Measurements from ENCODE around the gene CDH23. TPM values are rescaled to one million over a fixed set of nuclear protein-coding genes. Genes with fewer than 3 reads are reported as not detected.

The CDH23 gene
- total and polyA plus RNA-seq, 10 of the 15 experiments (the other 5 are each of a cell fraction or from before 2014, with no cell fraction given), result 0.09 to 0.40 (median 0.15) TPM; not detected in 1

GRCh38 chr10:71550628-71551027 is 153.9 kb downstream of the CDH23 start:
- Histone ChIP-seq H3K4me1 (ENCODE audit: control insufficient read depth, insufficient read depth, low read length) (no peaks in the 10 kb centered on the region), H3K9ac (ENCODE audit: control insufficient read depth, insufficient read depth, low read length) (no peak overlapping the region), H4K20me1 (ENCODE audit: control insufficient read depth, insufficient read depth) (no peaks in the 10 kb centered on the region), H3K79me2 (ENCODE audit: control insufficient read depth, insufficient read depth, low read length) (no peaks in the 10 kb centered on the region), H3K4me2 (ENCODE audit: control insufficient read depth, insufficient read depth) (no peak overlapping the region), H3K27ac (ENCODE audit: control insufficient read depth, insufficient read depth) (no peak overlapping the region), H2AFZ (ENCODE audit: control insufficient read depth, low read depth, low read length) (no peak overlapping the region), H3K4me3 (no peak overlapping the region), H3K36me3 (ENCODE audit: control insufficient read depth in 2 of 2, insufficient read depth in 2 of 2, low read length in 1 of 2) (no peaks in the 10 kb centered on the region), H3K27me3 (replicated peaks in 1 of 2; ENCODE audit: control insufficient read depth in 2 of 2, insufficient read depth in 2 of 2, low read length in 1 of 2) (peaks cover 0 to 3% of the 10 kb centered on the region in 2 experiments; a peak in 2 of 4 replicates), H3K9me3 (replicated peaks; ENCODE audit: control insufficient read depth, insufficient read depth, low read length) (no peaks in the 10 kb centered on the region)
- TF ChIP-seq SREBF1 (IDR thresholded peaks at IDR 0.05; ENCODE audit: low read length), result no peak
- TF ChIP-seq, protein P1, sequence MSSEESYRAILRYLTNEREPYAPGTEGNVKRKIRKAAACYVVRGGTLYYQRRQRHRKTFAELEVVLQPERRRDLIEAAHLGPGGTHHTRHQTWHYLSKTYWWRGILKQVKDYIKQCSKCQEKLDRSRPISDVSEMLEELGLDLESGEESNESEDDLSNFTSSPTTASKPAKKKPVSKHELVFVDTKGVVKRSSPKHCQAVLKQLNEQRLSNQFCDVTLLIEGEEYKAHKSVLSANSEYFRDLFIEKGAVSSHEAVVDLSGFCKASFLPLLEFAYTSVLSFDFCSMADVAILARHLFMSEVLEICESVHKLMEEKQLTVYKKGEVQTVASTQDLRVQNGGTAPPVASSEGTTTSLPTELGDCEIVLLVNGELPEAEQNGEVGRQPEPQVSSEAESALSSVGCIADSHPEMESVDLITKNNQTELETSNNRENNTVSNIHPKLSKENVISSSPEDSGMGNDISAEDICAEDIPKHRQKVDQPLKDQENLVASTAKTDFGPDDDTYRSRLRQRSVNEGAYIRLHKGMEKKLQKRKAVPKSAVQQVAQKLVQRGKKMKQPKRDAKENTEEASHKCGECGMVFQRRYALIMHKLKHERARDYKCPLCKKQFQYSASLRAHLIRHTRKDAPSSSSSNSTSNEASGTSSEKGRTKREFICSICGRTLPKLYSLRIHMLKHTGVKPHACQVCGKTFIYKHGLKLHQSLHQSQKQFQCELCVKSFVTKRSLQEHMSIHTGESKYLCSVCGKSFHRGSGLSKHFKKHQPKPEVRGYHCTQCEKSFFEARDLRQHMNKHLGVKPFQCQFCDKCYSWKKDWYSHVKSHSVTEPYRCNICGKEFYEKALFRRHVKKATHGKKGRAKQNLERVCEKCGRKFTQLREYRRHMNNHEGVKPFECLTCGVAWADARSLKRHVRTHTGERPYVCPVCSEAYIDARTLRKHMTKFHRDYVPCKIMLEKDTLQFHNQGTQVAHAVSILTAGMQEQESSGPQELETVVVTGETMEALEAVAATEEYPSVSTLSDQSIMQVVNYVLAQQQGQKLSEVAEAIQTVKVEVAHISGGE (CRISPR knock-in tag; IDR thresholded peaks at IDR 0.05), result no peak
- TF ChIP-seq ZSCAN29 (IDR thresholded peaks at IDR 0.05), result no peak
- no peak for TF ChIP-seq SRF (IDR thresholded peaks at IDR 0.05; ENCODE audit: low read depth in 2 of 2, low read length in 2 of 2)
- TF ChIP-seq BMI1 (IDR thresholded peaks at IDR 0.05; ENCODE audit: borderline replicate concordance), result no peak
- TF ChIP-seq, protein P2, sequence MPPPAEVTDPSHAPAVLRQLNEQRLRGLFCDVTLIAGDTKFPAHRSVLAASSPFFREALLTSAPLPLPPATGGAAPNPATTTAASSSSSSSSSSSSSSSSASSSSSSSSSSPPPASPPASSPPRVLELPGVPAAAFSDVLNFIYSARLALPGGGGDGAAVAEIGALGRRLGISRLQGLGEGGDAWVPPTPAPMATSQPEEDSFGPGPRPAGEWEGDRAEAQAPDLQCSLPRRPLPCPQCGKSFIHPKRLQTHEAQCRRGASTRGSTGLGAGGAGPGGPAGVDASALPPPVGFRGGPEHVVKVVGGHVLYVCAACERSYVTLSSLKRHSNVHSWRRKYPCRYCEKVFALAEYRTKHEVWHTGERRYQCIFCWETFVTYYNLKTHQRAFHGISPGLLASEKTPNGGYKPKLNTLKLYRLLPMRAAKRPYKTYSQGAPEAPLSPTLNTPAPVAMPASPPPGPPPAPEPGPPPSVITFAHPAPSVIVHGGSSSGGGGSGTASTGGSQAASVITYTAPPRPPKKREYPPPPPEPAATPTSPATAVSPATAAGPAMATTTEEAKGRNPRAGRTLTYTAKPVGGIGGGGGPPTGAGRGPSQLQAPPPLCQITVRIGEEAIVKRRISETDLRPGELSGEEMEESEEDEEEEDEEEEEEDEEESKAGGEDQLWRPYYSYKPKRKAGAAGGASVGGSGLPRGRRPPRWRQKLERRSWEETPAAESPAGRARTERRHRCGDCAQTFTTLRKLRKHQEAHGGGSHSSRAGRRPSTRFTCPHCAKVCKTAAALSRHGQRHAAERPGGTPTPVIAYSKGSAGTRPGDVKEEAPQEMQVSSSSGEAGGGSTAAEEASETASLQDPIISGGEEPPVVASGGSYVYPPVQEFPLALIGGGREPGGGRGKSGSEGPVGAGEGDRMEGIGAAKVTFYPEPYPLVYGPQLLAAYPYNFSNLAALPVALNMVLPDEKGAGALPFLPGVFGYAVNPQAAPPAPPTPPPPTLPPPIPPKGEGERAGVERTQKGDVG (CRISPR knock-in tag; IDR thresholded peaks at IDR 0.05), result no peak
- TF ChIP-seq, protein P3, sequence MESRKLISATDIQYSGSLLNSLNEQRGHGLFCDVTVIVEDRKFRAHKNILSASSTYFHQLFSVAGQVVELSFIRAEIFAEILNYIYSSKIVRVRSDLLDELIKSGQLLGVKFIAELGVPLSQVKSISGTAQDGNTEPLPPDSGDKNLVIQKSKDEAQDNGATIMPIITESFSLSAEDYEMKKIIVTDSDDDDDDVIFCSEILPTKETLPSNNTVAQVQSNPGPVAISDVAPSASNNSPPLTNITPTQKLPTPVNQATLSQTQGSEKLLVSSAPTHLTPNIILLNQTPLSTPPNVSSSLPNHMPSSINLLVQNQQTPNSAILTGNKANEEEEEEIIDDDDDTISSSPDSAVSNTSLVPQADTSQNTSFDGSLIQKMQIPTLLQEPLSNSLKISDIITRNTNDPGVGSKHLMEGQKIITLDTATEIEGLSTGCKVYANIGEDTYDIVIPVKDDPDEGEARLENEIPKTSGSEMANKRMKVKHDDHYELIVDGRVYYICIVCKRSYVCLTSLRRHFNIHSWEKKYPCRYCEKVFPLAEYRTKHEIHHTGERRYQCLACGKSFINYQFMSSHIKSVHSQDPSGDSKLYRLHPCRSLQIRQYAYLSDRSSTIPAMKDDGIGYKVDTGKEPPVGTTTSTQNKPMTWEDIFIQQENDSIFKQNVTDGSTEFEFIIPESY (IDR thresholded peaks at IDR 0.05), result no peak
- TF ChIP-seq NR2C1 (IDR thresholded peaks at IDR 0.05), result no peak
- TF ChIP-seq USF2 (IDR thresholded peaks at IDR 0.05; ENCODE audit: borderline replicate concordance, low read depth, low read length), result no peak
- TF ChIP-seq HCFC1 (IDR thresholded peaks at IDR 0.05; ENCODE audit: low read length), result no peak
- no peak for TF ChIP-seq SMAD5 (IDR thresholded peaks at IDR 0.05; ENCODE audit: low read depth)
- no peak for TF ChIP-seq NFIC (IDR thresholded peaks at IDR 0.05; ENCODE audit: low read depth, low read length)
- TF ChIP-seq LARP7 (IDR thresholded peaks at IDR 0.05), result no peak
- no peak for TF ChIP-seq MEF2A (IDR thresholded peaks at IDR 0.05; ENCODE audit: insufficient read depth, low read depth, low read length)
- intact Hi-C loops (cut with micrococcal nuclease; ENCODE audit: unreplicated experiment) (no loop called here), in situ Hi-C loops (cut with MboI) (no loop called here)
- no peak for FAIRE-seq
- RAD21 ChIA-PET (ENCODE audit: unreplicated experiment), result interaction anchor here (0.6 kb wide), 1 partner anchor 206 kb away, joined by 3 read pairs; no protein-coding TSS in a partner anchor
- ATAC-seq, result no peak
- SMC1A ChIA-PET (ENCODE audit: uncharacterized antibody, unreplicated experiment), result no interaction called here
- no peak for DNase-seq (ENCODE audit: low read depth, low spot score)
- BruUV-seq (replicated peaks), result no TSS peak
- POLR2A ChIA-PET, result interaction anchor here (0.6 kb wide), 1 partner anchor 279 kb away, joined by 5 read pairs; no protein-coding TSS in a partner anchor
- CTCF ChIA-PET, result interaction anchor here (0.7 to 4.0 kb wide), 4 partner anchors 19 to 281 kb away, joined by 3 to 12 read pairs (median 3); no protein-coding TSS in a partner anchor
- WGBS (ENCODE audit: insufficient coverage, insufficient replicate concordance, low lambda C conversion rate, missing lambda C conversion rate), result 20% methylated on average over 7 of the region's 7 CpGs

Measured in GM12878 (cell line).